Measurements from ENCODE around the gene CAPN7.

The CAPN7 gene

DNA sequence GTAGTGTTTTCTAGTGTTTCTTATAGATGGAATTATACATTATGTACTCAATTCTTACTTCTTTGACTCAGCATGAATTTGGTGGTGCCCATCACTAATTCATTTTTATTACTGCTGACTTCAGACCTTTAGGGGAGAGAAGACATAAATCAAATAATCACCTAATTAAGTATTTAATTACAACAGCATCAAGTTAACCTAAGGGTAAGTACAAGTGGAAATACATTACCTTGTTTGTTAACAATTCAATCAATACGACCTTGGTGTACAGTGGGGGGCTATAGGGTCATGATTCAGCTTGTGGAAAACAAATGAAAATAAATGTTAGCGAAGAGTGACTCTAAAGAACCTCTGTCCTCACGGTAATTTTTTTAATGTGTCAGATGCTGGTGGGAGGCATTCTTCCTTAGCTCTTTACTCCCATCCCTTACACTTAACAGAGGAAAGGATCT lies 538 bp upstream of the CAPN7 start:
- no peak for DNase-seq (ENCODE audit: low read depth in 1 of 2, low spot score in 1 of 2)
- H3K27me3 ChIP-seq (ENCODE audit: insufficient read depth, poor library complexity, severe bottlenecking), result no peaks in the 10 kb centered on the region
- H3K4me3 ChIP-seq (replicated peaks; ENCODE audit: insufficient read depth, low read length), result peak overlapping the region; percentile 34
- H3K27ac ChIP-seq (replicated peaks), result peak overlapping the region; percentile 38
- TF ChIP-seq POLR2AphosphoS5 (IDR thresholded peaks at IDR 0.05; ENCODE audit: low read depth), result no peak

DNA sequence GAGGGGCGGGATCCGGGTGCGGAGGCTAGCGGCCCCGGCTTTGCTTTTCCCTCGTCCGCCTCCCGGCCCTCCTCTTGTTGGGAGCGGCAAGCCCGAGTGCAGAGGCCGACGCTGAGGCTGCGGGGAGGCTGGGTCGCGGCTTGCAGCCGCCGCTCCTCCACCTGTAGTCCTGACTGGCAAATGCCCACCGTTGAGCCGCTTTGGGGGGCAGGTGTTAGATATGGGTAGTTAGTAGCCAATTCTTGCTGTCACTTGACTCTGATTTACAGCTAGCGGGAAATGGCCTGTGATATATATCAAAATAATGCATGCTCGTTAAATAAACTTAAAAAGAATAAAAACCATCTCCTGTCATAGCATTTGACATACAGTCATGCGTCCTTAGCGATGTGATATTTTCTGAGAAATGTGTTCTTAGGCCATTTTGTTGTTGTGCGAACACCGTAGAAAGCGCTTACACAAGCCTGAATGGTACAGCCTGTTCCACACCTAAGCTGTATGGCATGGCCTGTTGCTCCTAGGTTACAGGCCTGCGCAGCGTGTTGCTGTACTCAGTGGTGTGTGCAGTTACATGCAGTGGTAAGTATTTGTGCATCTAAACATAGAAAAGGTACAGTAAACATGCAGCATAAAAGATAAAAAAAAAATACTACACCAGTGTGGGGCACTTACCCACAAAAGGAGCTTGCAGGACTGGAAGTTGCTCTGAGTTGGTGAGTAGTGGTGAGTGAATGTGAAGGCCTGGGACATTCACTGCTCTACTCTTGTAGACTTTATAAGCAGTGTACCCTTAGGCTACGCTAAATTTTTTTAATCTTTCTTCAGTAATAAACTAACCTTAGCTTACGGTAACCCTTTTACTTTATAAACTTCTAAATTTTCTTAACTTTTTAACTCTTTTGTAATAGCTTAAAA lies 873 bp downstream of the CAPN7 start:
- no peaks in the 10 kb centered on the region for H3K27me3 ChIP-seq (ENCODE audit: insufficient read depth, poor library complexity, severe bottlenecking)
- peak overlapping the region; percentile 90 for H3K27ac ChIP-seq (replicated peaks)
- no peak for TF ChIP-seq GABPA (IDR thresholded peaks at IDR 0.05; ENCODE audit: low read depth)
- DNase-seq (ENCODE audit: low read depth in 1 of 2, low spot score in 1 of 2), result peak; percentile 25 to 46
- peak overlapping the region; percentile 93 for H3K4me3 ChIP-seq (replicated peaks; ENCODE audit: insufficient read depth, low read length)

DNA sequence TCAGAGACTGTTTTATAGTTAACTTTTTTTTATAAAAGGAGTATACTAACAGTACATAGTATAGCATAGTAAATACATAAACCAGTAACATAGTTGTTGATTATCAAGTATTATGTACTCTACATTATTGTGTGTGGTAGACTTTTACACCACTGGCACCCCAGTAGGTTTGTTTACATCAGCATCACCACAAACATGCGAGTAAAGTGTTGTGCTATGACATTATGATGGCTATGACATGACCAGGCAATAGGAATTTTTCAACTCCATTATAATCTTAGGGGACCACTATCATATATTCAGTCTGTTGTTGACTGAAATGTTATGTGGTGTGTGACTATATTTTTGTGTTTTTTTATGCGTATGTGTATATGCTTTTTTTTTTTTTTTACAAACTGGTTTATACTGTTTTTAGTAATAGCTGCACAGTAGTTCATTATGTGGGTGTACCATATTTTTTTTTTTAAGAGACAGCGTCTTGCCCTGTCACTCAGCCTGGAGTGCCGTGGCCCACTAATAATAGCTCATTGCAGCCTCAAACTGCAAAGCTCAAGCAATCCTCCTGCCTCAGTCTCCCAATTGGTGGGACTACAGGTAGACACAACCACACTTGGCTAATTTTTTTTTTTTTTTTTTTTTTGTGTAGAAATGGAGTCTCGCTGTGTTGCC lies 1.9 kb downstream of the CAPN7 start:
- H3K27me3 ChIP-seq (ENCODE audit: insufficient read depth, poor library complexity, severe bottlenecking), result no peaks in the 10 kb centered on the region
- no peak overlapping the region for H3K4me3 ChIP-seq (replicated peaks; ENCODE audit: insufficient read depth, low read length)
- H3K27ac ChIP-seq (replicated peaks), result no peak overlapping the region
- no peak for DNase-seq (ENCODE audit: low read depth in 1 of 2, low spot score in 1 of 2)
- no peak for TF ChIP-seq REST (IDR thresholded peaks at IDR 0.05; ENCODE audit: insufficient replicate concordance, low read depth)
- no peak for TF ChIP-seq SPI1 (IDR thresholded peaks at IDR 0.05; ENCODE audit: borderline replicate concordance, low read depth)
- no peak for TF ChIP-seq GABPA (IDR thresholded peaks at IDR 0.05; ENCODE audit: low read depth)
- no peak for TF ChIP-seq CTCF (IDR thresholded peaks at IDR 0.05; ENCODE audit: insufficient read depth, low read length)
- no peak for TF ChIP-seq POLR2AphosphoS5 (IDR thresholded peaks at IDR 0.05; ENCODE audit: low read depth)

DNA sequence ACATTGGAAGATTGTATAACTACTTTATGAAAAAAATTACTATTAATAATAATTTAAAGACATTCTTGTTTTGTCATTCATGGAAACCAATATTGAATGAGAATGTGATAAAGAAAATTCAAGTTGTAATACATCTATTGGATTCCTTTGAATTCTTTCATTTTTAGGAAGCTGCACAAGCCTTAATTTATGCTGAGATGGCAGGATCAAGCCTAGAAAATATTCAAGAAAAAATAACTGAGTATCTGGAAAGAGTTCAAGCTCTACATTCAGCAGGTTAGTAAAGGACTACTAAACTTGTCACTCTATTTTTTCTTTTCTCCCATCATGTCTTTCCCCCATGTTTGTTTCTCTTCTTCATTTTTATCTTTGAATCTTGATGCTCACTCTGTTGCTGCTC lies 5.9 kb downstream of the CAPN7 start:
- TF ChIP-seq REST (IDR thresholded peaks at IDR 0.05; ENCODE audit: insufficient replicate concordance, low read depth) (no peak), SPI1 (IDR thresholded peaks at IDR 0.05; ENCODE audit: borderline replicate concordance, low read depth) (no peak), GABPA (IDR thresholded peaks at IDR 0.05; ENCODE audit: low read depth) (no peak), POLR2AphosphoS5 (IDR thresholded peaks at IDR 0.05; ENCODE audit: low read depth) (no peak), CTCF (IDR thresholded peaks at IDR 0.05; ENCODE audit: insufficient read depth, low read length) (no peak)
- H3K27me3 ChIP-seq (ENCODE audit: insufficient read depth, poor library complexity, severe bottlenecking), result no peaks in the 10 kb centered on the region

More for the DNA sequence above, 5.9 kb downstream of the CAPN7 start:
- Histone ChIP-seq H3K27ac (replicated peaks) (no peak overlapping the region), H3K4me3 (replicated peaks; ENCODE audit: insufficient read depth, low read length) (no peak overlapping the region)
- no peak for DNase-seq (ENCODE audit: low read depth in 1 of 2, low spot score in 1 of 2)
